NCI-H2107 treated with DMSO at 0.1 percent for 48 hours (cell line): ENCODE measurements around the gene CACTIN.
"Not testable (repeated sequence)": the region's sequence is repeated elsewhere in the genome, so short reads cannot be mapped to it uniquely, and the experiment has no call there.

ENCODE experiments used
- DNase-seq: peaks from one replicate; lab custom pipeline; 2025; ENCODE audit not compliant: unreplicated experiment; lab: John Stamatoyannopoulos, UW

CACTIN gene

DNA sequence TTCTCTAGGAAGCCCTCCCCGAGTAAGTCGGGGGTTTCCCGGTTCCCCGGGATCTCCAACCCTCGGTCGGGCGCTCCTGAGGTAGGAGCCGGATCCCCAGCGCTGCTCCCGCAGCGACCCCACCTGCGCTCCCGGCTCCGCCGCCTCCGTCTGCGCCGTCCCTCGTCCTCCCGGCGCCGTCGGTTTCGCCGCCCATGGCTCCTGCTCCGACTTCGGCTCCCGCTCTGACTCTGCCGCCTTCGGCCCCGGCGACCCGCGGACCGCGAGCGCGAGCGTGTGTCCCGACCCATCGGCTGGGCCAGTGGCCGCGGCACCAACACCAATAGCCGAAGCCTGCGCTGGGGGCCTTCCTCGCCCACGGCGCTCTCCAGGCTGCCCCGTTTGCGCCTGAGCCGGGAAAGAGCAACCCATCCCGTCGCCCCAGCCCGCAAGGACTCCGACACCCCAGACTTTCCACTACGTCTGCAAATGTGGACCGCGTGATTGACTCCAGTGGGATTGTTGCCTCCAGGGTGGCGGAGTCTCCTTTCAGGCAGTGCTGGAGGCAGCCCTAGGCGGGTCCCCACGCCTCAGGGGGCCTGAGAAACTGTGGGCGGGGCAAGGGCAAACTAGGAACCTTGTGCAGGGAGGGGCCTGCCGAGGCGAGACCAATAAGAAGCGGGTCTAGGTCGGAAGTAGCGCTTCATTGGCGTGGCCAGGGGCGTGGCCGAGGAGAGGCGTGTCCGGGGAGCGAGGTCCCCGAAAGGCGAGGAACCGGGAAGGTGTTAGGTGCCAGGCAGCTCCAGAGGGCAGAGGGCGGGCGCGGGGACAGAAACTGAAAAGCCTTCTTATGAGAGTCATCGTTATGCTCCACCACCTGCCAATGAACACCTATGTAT, at the start of gene CACTIN:
CACTIN (minus strand) TSS at position 318 of the 878 bp plus-strand sequence; CDS start at position 290, 28 bp downstream.
- DNase-seq: peak; percentile 98

DNA sequence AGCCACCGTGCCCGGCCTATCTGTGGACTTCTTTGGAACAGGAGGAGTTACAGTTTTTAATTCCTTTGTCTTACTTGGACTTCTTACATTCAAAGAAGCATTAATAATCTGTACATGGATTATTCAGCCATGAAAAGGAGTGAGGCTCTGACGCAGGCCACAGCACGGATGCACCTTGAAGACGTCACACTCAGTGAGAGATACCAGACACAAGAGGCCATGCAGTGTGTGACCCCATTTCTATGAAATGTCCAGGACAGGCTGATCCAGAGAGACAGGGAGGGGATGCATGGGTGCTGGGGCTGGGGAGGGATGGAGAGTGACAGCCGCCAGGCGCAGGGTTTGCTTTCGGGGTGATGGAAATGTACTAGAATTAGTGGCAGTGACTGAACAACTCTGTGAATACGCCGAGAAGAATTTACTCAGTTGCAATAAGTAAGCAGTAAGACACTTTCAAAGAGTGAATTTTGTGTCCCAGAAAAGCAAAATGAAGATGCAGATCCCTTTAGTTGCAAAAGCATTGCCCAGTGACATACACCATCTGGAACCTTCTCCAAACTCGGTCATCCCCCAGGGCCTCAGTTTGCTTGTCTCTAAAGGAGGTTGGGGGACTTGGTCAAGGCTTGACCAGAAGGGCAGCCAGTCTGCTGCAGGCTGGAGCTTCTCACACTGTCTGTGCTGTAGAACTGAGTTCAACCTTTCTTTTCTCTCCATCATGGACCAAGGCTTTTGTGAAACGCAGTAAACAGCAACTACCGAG, 48.4 kb upstream of the CACTIN start:
- no peak for DNase-seq

DNA sequence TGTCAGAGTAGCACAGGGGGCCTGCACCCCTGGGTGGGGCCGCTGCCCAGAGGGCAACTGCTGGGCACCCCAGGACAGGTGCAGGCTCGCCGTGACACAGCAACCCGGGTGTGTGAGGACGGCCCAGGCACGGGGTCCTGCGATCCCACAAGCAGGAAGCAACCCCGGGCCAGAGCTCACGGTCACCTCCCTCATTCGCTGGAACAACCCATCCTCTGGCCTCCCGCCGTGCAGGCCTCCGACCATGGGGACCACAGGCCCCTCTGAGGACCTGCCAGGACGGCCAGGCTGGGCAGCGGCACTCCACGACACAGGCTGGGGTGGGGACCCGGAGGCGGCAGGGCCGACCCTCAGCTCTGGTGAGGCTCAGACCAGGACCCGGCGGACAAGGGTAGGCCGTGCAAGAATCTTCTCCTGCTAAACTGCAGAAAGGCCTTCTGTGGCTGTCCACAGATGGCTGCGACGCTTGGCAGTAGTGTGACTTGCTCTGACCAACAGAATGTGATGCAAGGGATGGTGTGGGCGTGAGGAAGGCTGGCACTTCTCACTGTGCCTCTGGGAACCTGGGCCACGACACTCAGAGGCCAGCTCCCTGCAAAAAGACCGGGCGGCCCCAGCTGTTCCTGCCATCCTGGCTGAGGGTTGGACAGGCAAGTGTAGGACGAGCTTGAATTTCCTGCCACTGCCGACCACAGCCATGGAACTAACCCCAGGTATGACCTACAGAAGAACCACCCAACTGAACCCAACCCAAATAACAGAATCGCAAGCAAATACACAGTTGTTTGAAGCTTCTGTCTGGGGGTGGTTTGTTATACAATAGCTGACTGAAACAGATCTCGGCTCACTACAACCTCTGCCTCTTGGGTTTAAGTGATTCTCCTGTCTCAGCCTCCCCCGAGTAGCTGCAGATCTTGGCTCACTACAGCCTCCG, 47.2 kb upstream of the CACTIN start:
- DNase-seq: no peak

DNA sequence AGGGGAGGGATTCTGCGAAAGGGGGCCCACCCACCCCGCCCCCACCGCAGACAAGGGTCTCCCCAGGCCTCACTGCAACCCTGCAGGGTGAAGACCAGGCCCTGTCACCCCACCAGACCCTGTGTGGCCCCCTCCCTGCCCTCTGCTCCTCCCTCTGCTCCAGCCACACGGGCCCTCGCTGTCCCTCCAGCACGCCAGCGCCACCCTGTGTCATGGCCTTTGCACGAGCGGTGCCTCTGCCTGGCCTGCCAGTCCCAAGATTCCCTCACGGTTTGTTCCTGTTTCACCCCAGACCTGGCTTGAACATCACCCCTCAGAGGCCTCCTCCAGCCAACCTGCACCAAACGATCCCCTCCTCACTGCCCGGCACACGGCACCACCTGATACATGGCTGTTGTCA, 46.4 kb upstream of the CACTIN start:
- DNase-seq: no peak

DNA sequence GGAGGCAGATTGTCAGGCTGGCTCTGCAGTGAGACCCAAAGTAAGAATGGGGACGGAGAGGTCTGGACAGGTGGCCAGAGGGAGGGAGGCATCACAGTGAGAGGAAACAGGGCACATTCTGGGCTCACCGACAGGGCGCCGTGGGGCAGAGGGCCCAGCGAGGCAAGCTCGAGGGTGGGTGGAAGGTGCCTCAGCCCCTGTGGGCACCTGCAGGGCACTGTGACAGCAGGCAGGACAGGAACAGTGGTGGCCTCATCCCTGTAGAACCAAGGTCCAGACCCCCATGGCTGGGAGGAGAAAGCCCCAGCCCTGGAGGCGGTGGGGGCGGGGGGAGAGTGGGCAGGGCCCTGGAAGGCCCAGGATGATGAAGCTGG, 46.0 kb upstream of the CACTIN start:
- no peak for DNase-seq

DNA sequence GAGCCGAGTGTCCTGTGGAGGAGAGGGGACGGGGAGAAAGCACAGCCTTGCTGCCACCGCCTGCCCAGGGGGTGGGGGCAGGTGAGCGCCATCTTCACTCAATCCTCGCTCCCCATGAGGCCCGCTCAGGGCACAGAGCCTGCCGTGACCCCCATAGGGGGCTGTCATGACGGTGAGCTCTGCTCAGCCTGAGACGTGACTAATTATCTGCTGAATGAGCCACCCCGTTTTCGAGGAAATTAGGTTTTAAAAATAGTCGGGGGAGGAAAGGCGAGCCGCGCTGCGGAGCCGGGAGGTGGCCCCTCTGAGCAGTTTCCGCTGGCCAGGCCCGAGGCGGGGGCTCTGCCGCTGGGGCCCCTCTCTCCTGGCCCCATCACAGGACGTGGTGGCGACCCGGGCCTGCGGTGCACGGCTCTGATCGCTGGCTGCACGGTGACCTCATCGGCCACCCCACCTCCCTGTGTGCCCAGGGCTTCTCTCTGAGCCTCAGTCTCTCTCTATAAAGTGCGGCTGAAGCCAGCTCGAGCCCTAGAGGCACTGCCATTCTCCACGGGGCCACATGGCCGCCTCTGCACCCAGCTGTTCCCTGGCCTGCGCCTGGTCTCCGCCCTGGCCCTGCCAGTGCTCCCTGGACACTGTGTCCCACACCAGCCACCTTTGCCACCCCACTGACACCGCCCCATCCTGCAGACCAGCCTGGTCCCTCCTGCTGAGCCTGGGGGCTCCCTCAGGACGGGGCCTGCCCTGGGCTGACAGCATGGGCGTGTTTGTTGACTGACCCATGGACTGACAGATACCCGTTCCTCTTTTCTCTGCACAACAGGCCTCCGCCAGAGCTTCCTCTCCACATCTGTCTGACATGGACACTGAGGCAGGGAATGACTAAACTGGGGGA, 45.3 kb upstream of the CACTIN start:
- DNase-seq: no peak

DNA sequence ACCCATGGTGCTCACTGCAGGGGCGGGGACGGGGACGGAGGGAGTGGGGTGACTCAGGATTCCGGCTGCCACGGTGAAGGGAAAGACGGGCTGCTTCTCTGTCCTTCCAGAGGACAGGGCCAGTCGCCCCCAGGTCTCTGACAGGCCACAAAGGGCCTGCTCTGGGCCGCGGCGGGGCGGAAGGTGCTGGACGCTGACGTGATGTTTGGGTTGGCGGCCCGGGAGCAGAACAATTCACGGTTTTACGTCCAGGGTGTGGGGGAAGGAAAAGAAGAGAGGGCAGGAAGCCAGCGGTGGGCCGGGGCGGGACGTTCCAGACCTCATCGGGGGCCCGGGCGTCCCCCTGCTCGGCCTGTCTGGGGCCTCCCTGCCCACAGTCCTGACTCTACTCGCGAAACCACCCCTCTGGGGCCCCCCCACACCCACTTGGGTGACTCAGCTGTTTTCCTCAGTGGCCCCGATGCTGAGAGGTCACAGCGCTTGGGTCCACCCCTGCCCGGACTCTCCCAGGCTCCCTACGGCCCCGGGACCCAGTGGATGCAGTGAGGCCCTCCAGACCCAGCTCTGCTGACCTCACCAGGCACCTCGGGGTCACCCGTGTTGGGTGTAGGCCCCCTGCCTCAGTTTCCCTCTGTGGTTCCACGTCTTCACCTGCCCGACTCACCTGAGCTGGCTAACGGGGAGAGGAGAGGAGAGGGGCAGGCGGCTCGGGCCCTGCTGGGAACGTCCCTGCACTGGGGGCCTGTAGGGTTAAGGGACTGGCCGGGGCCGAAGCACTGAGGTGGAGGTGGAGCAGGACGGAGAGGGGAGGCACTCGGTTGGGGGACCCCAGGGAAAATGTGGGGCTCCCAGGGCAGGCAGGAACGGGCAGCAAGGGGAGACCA, 44.4 kb upstream of the CACTIN start:
- DNase-seq: no peak

DNA sequence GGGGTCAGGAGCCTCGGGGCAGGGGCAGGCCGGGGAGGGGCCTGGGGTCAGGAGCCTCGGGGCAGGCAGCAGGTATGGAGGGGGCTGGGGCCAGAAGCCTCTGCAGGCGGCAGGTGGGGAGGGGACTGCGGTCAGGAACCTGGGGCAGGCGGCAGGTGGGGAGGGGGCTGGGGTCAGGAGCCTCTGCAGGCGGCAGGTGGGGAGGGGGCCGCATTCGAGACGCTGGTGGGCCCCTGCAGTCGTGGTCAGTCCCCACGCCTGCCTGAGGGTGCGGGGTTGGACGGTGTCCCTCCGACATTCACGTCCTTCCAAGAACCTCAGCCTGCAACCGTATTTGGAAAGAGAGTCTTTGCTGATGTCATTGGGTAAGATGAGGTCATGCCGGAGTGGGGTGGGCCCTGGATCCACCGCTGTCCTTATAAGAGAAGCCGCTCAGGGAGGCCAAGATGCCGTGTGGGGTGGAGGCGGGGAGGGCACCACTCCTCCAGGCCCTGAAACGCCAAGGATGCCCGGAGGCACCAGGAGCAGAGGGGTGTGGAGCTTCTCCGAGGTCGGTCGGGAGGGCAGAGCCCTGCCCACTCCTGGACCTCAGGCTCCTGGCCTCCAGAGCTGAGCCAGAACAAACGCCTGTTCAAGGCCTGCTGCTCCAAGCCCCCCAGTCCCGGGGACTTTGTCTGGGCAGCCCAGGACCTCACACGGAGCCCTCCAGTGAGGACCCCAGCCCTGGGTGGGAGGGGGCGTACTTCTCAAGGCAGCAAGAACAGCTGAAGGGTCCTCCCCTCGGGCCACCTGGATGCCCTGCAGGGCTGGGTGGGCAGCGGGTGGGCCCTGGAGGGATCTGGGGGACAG, 43.6 kb upstream of the CACTIN start:
- no peak for DNase-seq

DNA sequence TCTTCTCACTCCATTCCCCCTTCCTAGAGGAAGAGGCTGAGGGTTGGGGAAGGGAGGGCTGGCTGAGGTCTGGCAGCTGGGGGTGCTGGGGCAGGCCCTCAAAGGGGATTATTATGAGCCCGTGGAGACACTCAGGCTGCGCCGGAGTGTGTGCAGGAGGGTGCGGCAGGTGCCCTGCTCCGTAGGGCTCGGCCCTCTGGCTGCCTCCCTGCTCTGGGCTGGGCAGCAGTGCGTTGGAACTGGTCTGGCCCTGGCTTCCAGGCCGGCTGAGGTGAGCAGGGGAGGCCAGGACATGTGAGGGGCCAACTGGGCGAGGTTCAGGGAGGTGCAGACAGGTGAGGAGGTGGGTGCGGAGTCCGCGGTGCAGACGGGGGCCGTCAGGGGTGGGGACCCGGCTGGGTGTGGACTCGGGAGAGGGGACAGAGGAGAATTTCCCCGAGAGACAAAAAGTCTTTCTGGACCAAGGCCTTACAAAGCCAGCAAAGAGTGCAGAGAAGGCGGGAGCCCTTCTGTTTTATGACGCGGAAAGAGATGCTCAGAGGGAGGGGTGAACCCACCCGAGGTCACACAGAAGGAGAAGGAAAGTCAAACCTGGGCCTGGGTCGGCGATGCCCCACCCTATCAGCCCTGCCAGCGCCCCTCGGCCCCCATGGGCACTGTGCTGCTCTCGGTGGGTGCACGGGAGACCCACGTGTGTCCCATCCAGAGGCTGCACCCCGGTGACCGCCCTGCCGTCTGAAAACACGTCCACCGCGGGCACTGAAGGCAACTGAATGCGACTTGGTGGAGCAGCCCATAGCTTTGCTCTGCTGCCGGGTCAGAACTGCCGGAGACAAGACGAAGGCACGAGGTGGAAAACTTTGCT, 42.7 kb upstream of the CACTIN start:
- DNase-seq: no peak

DNA sequence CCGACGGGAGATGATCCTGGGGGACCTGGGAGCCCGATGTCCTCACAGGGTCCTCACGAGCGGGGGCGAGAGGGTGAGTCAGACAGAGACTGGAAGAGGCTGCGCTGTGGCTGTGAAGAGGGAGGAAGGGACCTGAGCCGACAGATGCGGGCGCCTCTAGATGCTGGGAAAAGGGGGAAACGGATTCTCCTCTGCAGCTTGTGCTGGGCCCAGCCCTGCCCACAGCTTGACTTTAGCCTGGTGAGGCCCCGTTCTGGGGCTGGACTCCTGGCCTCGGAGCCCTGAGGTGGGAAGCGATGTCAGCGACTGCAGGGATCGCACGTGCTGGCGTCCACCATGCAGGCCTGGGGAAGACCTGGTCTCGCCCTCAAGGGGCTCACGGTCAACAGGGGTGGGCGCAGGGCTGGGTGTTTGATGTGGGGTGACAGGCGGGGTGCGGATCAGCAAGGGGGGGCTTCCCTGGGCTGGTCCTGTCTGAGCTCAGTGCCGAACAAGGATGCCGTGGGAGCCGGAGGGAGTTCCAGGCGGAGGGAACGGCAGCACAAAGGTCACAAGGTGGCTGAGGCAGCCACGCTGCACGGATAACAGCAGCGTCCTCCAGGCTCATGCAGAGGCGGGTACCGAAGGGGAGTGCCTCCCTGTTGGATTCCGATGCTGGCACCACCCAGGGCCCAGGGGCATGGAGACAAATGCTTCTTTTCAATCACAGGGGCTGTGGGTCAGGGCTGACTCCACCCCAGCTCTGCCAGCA, 41.9 kb upstream of the CACTIN start:
- DNase-seq: no peak

DNA sequence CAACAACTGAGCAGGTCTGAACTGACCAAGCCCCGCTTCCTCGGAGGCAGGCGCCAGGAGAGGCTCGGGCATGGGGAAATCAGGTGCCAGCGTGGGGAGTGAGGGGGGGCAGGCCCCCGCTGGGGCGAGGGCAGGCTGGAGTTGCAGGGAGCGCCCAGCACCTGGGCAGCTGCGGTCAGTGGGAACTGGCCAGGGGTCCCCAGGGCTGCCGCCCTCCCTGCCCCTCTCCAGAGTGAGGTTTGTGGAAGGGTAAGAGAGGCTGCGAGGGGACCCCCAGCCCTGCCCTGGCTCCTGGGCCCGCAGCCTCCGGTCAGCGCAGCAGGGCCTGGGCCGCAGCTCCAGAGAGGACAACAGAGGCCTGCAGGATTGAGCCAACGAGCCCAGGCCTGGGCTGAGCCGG, 41.2 kb upstream of the CACTIN start:
- no peak for DNase-seq

DNA sequence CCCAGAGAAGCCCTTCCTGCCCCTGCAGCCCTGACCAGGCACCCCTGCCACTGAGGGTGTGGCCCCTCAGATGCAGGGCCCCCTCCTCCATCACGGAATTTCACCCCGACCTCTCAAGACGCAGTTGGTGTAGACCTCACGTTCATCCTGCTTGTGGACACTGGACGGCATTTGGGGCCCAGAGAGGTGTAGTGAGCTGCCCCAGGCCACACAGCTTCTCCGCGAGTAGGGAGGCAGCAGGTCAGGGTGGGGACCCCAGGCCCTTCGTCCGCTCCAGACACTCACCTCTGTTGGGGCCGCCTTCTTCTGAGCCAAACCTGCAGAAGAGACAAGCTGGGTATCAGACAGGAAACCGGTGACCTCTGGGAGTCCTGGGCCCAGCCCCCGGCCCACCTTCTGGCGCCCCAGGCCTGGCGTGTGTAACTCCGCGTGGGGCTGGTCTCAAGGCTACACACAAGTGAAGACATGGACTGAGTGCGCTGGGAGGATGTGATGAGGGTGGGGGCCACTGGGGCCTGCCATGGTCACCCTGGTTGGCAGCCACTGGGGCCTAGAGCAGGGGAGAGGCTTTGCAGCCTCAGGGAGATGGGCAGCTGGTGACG, 40.5 kb upstream of the CACTIN start:
- DNase-seq: no peak

DNA sequence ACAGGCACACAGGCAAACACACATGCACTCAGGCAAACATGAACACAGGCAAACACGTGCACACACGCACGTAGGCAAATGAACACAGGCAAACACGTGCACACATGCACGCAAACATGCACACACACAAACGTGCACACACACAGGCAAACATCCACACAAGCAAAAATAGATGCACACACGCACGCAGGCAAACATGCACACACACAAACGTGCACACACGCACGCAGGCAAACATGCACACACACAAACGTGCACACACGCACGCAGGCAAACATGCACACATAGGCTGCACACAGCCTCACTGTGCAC, 39.9 kb upstream of the CACTIN start:
- not testable (repeated sequence) for DNase-seq

DNA sequence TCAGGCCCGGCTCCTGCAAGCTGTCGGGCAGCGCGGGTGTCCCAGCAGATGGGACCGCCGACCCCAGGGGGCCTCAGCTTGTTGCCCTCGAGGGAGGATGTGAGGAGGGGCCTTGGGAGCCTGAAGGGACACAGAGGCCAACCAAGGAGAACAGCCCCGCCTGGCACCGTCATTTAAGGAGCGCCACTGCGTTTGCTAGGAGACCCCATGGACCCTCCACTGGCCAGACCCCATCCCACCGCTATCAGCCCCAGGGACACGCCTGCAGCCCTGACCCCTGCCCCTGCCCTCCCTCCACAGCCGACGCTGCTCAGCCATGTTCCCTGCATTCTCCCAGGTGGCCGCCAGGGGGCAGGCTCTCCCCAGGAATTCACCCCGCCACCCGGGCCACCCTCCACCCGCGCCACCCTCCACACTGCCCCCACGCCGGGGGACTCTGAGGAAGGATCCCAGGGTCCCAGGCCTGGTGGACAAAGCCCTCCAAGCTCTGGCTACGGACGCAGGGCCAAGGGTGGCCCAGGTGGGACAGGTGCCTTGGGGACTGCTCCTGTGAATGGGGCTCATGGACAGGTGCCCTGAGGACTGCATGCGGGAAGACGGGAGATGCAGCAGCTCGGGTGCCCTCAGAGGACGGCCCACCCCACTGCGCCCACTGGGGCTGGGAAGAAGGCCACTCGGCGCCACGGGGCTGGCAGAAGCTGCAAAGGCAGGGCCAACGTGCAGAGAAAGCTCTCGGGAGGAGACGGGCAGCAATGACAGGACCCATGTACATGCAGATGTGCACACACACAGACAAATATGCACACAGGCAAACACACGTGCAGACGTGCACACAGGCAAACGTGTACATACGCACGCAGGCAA, 39.3 kb upstream of the CACTIN start:
- DNase-seq: no peak

DNA sequence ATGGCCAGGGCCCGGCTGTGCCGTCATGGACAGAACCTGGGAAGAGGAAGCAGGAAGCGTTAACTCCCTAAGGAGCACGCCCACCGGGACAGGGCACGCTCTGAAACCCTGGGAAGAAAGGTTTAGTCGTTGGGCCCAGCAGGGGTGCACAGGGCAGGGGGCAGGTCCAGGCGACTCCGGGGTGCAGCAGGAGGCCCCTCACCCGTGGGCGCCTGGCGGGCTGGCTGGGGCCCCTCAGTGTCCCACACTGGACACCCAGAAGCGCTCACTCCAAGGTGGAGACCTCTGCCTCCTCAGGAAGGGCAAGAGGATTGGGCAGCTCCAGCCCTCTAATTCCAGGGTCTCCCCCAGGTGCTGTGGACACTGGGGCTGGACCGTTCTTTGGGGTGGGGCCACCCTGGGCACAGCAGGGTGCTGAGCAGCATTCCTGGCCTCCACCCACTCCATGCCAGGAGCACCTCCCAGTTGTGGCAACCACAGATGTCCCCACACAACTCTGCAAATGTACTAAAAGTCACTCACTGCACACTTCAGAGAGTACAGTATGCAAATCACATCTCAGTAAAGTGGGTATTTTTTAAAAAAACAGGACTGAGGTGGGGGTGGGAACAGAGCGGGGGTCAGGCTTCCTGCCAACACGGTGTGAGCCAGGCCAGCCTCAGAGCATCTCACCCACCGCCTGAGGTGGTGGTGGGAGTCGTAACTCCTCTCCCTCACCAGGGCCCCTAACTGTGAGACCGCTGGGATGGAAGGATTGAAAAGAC, 38.5 kb upstream of the CACTIN start:
- no peak for DNase-seq
